HG03575 (cell line): Measurements from ENCODE around the gene CEBPE.

Source experiments
- ATAC-seq: cut with Tn5 transposase; IDR thresholded peaks from one replicate; pipeline ENCODE4 v1.9.1; 2021; ENCODE audit not compliant: unreplicated experiment, insufficient number of reproducible peaks, low FRiP score; ENCODE audit errors: extremely low read depth

CEBPE gene

DNA sequence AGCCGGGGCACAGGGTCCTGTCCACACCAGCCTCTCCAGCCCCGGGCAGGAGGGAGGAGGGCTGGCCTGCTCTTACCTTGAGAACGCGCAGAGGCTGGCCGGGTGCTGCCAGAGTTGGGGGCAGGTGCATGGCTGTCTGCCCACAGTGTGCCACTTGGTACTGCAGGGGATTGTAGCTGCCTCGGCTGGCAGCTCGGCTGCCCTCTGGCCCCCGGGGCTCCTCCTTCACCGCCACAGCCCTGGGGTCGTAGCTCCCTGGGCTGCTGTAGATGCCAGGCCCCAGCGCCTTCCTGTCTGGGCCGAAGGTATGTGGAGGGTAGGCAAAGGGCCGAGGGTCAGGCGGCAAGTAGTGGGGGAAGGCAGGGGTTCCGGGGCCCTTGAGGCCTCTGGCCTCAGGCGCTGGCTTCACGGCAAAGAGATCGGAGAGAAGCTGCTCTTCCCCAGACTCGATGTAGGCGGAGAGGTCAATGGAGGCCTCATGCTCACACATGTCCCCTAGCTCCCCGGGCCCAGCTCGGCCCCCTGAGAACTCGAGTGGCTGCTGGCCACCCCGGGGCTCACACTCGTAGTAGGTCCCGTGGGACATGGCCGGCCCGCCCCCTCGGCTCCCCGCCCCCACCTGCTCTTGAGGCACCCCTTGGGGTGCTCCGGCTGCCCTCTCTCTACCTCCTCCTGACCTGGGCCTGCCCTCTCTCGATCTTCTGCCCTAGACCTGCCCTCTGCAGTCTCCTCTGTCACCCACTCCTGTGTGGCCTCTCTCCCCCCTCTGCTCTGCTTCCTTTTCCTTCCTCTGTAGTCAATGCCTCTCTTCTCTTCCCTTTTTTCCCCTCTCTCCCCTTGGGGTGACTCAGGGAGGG lies at the start of gene CEBPE:
TSS of gene CEBPE (minus strand) at position 750 of the 857 bp plus-strand sequence. CDS start at position 586, 164 bp downstream.
- ATAC-seq = no peak

- ATAC-seq = no peak
Observed at GRCh38 chr14:23168246-23168645, 49.2 kb upstream of the CEBPE start.

DNA sequence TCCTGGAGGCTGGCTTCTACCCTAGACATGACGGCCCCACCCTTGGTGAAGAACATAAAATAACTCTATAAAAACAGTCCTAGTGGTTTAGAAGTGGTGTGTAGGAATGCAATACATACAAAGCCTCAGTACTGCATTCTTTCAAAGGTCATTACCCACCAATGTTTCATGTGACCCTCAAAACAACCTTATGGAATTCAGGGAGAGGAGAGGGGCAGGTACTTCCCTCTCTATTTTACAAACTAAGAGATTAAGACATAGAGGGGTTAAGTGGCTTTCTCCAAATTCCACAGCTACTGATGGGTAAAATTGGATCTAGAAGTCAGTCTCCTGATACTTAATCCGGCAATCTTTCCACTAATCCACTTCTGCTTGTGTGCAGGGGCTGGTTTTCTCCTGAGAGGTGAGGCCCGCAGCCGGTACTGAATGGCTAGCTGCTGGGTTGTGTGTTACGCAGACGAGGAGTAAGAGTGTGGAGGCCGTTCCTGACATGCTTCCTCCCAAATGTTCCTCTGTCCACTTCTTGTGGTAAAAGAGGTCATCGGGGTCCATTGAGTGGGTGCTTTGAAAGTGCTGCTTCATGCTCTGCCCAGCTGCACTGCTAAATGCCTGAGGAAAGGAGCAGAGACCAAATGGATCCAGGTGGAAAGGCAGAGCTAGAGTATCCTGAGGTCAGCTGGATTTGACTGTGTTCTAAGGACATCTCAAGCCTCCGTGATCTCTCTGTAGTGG lies 48.2 kb upstream of the CEBPE start:
- ATAC-seq = no peak

DNA sequence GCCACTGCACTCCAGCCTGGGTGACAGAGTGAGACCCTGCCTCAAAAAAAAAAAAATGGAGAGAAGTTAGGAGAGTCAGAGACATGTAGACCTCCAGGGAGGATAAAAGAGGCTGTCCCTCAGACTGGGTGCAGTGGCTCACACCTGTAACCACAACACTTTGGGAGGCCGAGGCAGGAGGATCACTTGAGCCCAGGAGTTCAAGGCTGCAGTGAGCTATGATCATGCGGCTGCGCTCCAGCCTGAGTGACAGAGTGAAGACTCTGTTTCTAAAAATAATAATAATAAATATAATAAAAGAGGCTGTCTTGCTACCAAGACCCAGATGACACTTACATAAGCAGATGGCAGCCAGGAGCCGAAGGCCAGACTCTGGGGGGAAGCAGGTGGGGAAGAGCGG lies 45.9 kb upstream of the CEBPE start:
- ATAC-seq = no peak

DNA sequence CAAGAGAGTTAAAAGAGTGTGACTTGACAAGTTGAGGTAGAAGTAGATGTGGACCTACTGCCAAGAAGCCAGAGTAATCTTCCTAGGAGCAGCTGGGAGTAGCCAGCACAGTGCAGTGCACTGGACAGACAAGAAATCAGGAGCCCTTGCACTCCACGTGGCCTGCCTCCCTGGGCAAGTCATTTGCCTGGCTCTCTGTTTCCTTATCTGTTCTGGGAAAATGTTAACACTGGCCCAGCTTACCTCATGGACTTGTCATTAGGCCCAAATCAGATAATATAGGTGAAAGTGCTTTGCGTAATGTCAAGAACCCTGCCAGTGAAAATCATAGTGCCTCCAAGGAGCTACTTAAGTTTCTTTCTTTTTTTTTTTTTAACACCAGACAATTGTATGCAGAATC lies 45.2 kb upstream of the CEBPE start:
- ATAC-seq = no peak

- no peak for ATAC-seq
Observed at GRCh38 chr14:23163830-23164229, 44.8 kb upstream of the CEBPE start.

DNA sequence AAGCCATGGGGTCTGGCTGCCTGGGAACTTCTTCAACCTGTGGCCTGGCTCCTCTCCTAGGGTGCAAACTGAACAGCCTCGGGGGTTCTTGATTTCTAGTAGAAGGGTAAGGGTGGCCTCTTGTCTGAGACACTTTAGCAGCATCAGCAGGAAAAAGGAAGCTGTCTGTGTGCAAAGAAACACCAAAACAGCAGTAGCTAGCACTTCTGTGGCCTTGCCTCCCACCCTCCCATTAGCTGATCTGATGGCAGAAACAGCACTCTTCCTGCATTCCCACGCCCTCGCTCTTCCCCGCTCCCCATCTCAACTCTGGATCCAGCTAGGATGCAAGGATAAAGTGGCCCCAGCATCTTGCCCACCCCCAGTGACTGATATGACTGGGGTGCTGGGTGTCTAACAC lies 43.7 kb upstream of the CEBPE start:
- ATAC-seq = no peak

DNA sequence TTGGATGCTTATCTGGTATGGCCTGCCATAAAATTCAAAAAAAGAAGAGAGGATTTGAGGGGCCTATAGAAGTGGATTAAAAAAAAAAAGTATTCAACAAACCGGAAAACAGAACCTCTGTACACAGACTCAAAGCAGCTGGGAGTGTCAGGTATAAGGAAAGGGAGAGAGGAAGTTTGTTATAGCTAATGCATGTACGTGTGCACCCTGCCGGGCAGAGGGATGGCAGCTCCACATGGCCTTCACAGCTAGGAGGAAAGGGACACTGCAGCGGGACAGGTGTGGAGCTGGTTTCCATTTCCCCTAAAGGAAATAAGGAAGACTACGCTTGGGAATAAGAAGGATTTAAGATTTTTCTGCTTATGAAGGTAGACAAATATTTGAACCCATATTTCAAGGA lies 43.0 kb upstream of the CEBPE start:
- ATAC-seq = no peak

GRCh38 chr14:23160924-23161522 lies 42.0 kb upstream of the CEBPE start:
- no peak for ATAC-seq

- no peak for ATAC-seq
Observed at GRCh38 chr14:23159532-23159931, 40.5 kb upstream of the CEBPE start.

DNA sequence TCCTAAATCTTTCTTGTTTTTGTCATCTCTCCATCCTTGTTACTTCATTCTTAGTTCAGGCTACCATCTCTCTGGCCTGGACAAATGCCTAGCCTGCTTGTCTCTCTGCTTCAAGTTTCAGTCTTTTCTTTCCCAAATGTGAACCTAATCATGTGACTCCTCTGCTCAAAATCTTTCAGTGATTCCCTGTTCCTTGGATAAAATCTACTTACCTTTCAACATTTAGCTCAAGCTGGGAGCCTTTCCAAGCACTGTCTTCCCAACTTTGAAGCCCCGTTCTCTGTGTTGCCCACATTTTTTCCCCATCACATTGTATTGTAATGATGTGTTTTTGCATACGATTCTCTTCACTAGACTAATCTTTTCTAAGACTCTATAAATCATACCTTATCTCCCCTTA lies 39.7 kb upstream of the CEBPE start:
- no peak for ATAC-seq

DNA sequence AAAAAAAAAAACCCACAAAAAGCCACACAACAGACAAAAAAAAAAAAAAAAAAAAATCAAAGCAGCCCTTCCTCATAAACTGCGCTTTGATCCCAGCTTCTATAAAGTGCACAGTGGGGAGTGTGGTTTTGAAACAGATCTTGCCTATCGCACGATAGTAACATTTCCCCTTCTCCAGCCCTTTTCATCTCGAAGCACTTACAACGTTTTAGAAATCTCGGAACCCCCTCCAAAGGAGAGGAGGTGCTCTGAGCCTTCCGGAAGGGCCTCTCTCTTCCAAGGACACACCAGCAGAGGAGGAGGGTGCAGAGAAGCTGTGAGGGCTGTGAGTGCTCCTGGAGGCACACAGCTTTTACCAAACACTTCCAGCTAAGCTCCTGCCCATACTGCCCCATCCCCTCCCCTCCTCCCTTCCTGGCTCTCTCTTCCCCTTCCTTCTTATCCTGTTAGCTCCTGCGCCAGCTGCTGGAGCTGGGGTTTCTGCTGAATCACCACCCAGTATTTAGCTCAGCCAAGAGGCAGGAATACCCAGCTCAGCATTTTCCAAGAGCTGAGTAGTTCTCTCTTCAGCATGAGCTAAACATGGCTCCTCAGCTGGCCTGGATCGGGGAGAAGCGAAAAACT lies 36.0 kb upstream of the CEBPE start:
- ATAC-seq = no peak

GRCh38 chr14:23153851-23154796 lies 35.1 kb upstream of the CEBPE start:
- ATAC-seq = no peak

DNA sequence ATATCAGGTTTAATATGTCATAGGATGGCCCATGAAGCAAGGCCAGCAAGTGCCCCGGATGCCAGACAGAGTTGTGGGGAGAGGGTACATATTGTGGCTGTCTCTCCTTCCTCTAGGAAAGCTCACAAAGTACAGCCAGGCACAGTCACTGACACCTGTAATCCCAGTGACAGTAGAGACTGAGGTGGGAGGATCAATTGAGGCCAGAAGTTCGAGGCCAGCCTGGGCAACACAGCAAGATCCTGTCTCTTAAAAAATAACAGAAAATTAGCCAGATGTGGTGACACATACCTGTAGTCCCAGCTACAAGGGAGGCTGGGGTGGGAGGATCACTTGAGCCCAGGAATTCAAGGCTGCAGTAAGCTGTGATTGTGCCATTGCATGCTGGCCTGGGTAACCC lies 32.3 kb upstream of the CEBPE start:
- no peak for ATAC-seq

GRCh38 chr14:23149745-23150144 lies 30.7 kb upstream of the CEBPE start:
- no peak for ATAC-seq

DNA sequence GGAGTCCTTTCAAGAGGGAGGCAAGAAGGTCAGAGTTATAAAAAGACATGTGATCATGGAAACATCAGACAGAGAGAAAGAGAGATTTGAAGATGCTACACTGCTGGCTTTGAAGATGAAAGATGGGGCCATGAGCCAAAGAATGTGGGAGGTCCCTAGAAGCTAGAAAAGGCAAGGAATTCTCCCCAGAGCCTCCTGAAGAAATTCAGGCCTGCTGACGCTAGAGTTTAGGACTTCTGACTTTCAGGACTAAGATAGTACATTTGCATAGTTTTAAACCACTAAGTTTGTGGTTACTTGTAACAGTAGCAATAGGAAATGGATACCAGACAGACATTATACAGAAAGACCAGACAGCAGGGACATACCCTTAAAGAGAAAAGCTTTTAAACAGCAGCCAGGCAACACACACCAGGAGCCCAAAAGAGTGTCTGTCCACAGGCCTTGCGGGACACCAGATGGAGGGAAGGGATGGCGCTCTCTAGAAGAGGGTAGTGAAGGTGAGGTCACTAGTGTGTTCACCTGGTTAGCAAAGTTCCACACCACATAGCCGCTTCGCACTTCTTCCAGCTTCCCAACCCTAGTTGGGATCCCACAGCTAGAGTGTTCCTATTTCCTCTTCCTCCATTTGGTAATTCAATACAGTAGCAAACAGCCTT lies 29.7 kb upstream of the CEBPE start:
- no peak for ATAC-seq

- no peak for ATAC-seq
Observed at GRCh38 chr14:23147676-23148075, 28.6 kb upstream of the CEBPE start.

GRCh38 chr14:23146980-23147379 lies 27.9 kb upstream of the CEBPE start:
- no peak for ATAC-seq
